Endothelial cell of umbilical vein (primary cell): ENCODE data around the gene NINJ2.

Experiments
- CTCF ChIP-seq, 2 donors: IDR thresholded peaks; 1 replicate in 1 of 2; 2 replicates in 1 of 2; pipeline ENCODE4 v1.5.1; 2011; ENCODE audit warnings: low read length in 2 of 2, mild to moderate bottlenecking in 2 of 2, moderate library complexity in 2 of 2, control low read depth in 1 of 2, inconsistent platforms in 1 of 2, low read depth in 1 of 2; ENCODE audit not compliant: insufficient read depth in 1 of 2; ENCODE audit errors: extremely low read depth in 1 of 2
- EZH2 ChIP-seq: IDR thresholded peaks from 2 replicates; pipeline ENCODE4 v1.6.1; 2012; ENCODE audit warnings: borderline replicate concordance, low read depth, mild to moderate bottlenecking, moderate library complexity, low read length, inconsistent platforms; ENCODE audit not compliant: severe bottlenecking
- JUN ChIP-seq: IDR thresholded peaks from 2 replicates; pipeline ENCODE4 v1.6.1; 2011; ENCODE audit warnings: borderline replicate concordance, low read depth; ENCODE audit not compliant: insufficient read length, insufficient read depth
- MAX ChIP-seq: IDR thresholded peaks from 2 replicates; pipeline ENCODE4 v1.6.1; 2011; ENCODE audit not compliant: insufficient read depth, insufficient read length
- POLR2A ChIP-seq: IDR thresholded peaks from 2 replicates; pipeline ENCODE4 v1.6.1; 2012; ENCODE audit warnings: low read depth, mild to moderate bottlenecking, control low read depth, low read length
- POLR2AphosphoS5 ChIP-seq: IDR thresholded peaks from 2 replicates; pipeline ENCODE4 v1.6.1; 2012; ENCODE audit warnings: low read depth, mild to moderate bottlenecking, control low read depth, low read length, moderate library complexity; ENCODE audit not compliant: insufficient read depth

GRCh38 chr12:517538-517937 is 145.7 kb downstream of the NINJ2 start:
- TF ChIP-seq MAX (no peak), CTCF (IDR thresholded peaks at IDR 0.05; ENCODE audit: extremely low read depth in 1 of 2, insufficient read depth in 1 of 2, low read depth in 1 of 2, low read length in 2 of 2) (no peak), POLR2AphosphoS5 (no peak), JUN (no peak), POLR2A (no peak), EZH2 (no peak)
